ENCODE measurements around the gene TSPAN33. TPM values are rescaled to one million over a fixed set of nuclear protein-coding genes. Genes with fewer than 3 reads are reported as not detected.

TSPAN33 gene
- total and polyA plus RNA-seq, 10 of the 15 experiments (the other 5 are each of a cell fraction or from before 2014, with no cell fraction given) = 12.0 to 123 (median 86.3) TPM

- TF ChIP-seq, protein P1, sequence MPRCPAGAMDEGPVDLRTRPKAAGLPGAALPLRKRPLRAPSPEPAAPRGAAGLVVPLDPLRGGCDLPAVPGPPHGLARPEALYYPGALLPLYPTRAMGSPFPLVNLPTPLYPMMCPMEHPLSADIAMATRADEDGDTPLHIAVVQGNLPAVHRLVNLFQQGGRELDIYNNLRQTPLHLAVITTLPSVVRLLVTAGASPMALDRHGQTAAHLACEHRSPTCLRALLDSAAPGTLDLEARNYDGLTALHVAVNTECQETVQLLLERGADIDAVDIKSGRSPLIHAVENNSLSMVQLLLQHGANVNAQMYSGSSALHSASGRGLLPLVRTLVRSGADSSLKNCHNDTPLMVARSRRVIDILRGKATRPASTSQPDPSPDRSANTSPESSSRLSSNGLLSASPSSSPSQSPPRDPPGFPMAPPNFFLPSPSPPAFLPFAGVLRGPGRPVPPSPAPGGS (IDR thresholded peaks at IDR 0.05; ENCODE audit: borderline replicate concordance, insufficient read depth, low read depth, low read length, poor library complexity, severe bottlenecking) = no peak
- TF ChIP-seq HDAC2 (IDR thresholded peaks at IDR 0.05) (no peak), TBL1XR1 (IDR thresholded peaks at IDR 0.05; ENCODE audit: low read depth, low read length) (no peak; the same call in 1 of the 2 replicates), SRF (IDR thresholded peaks at IDR 0.05; ENCODE audit: low read depth in 2 of 2, low read length in 2 of 2) (no peak), ZNF384 (IDR thresholded peaks at IDR 0.05; ENCODE audit: borderline replicate concordance, low read depth, low read length) (0 out of 2 replicates have a peak, but pooled peaks have one; percentile 26), GATAD2B (conservative IDR thresholded peaks at IDR 0.05; ENCODE audit: low read depth) (no peak; the same call in 1 of the 2 replicates), RBBP5 (conservative IDR thresholded peaks at IDR 0.05) (no peak), NKRF (conservative IDR thresholded peaks at IDR 0.05) (no peak), REST (IDR thresholded peaks at IDR 0.05; ENCODE audit: low read depth, low read length) (no peak), MEF2A (IDR thresholded peaks at IDR 0.05; ENCODE audit: insufficient read depth, low read depth, low read length) (0 out of 2 replicates have a peak, but pooled peaks have one; percentile 24), JUND (IDR thresholded peaks at IDR 0.05; ENCODE audit: low read depth, low read length) (no peak), STAT1 (conservative IDR thresholded peaks at IDR 0.05) (no peak), YBX1 (IDR thresholded peaks at IDR 0.05) (no peak), RFX5 (IDR thresholded peaks at IDR 0.05; ENCODE audit: low read depth, low read length) (no peak), ZNF24 (IDR thresholded peaks at IDR 0.05) (no peak), RB1 (IDR thresholded peaks at IDR 0.05; ENCODE audit: borderline replicate concordance) (no peak)
- TF ChIP-seq, protein P2, sequence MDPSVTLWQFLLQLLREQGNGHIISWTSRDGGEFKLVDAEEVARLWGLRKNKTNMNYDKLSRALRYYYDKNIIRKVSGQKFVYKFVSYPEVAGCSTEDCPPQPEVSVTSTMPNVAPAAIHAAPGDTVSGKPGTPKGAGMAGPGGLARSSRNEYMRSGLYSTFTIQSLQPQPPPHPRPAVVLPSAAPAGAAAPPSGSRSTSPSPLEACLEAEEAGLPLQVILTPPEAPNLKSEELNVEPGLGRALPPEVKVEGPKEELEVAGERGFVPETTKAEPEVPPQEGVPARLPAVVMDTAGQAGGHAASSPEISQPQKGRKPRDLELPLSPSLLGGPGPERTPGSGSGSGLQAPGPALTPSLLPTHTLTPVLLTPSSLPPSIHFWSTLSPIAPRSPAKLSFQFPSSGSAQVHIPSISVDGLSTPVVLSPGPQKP (IDR thresholded peaks at IDR 0.05; ENCODE audit: low read depth, low read length) = peak; percentile 48; the same call in 1 of the 2 replicates
These were observed 1.9 kb downstream of the TSPAN33 start (continued) for GRCh38 chr7:129146237-129146979.

All from GM12878 (cell line).